CD4-positive, alpha-beta T cell treated with Interleukin-6 for 4 hours (primary cell): ENCODE data around the gene USB1.

Source experiments
- DNase-seq: peaks from one replicate; pipeline ENCODE4 v3.0.0-alpha.2; 2020; ENCODE audit warnings: mixed read lengths

Gene USB1

GRCh38 chr16:58000706-58001676 lies at the start of gene USB1:
Gene USB1 (plus strand): TSS chr16:58001407. CDS start chr16:58001484, 77 bp downstream.
- DNase-seq, result peak; percentile 85

GRCh38 chr16:57952909-57953308 lies 48.3 kb upstream of the USB1 start:
- no peak for DNase-seq

- no peak for DNase-seq
These were observed 47.4 kb upstream of the USB1 start for GRCh38 chr16:57953857-57954256.

GRCh38 chr16:57955572-57956188 lies 45.5 kb upstream of the USB1 start:
- DNase-seq, result no peak

- no peak for DNase-seq
These were observed 44.9 kb upstream of the USB1 start for GRCh38 chr16:57956270-57956808.

- no peak for DNase-seq
These were observed 44.1 kb upstream of the USB1 start for GRCh38 chr16:57956924-57957672.

GRCh38 chr16:57957673-57958392 lies 43.4 kb upstream of the USB1 start:
- no peak for DNase-seq

GRCh38 chr16:57958544-57958943 lies 42.7 kb upstream of the USB1 start:
- DNase-seq, result no peak

GRCh38 chr16:57959121-57959520 lies 42.1 kb upstream of the USB1 start:
- DNase-seq, result no peak

- DNase-seq, result no peak
These were observed 41.4 kb upstream of the USB1 start for GRCh38 chr16:57959804-57960203.

- DNase-seq, result no peak
These were observed 40.9 kb upstream of the USB1 start for GRCh38 chr16:57960310-57960709.

- no peak for DNase-seq
These were observed 40.3 kb upstream of the USB1 start for GRCh38 chr16:57960826-57961472.

GRCh38 chr16:57961538-57961937 lies 39.7 kb upstream of the USB1 start:
- DNase-seq, result no peak

- DNase-seq, result no peak
These were observed 39.2 kb upstream of the USB1 start for GRCh38 chr16:57962046-57962445.

- DNase-seq, result no peak
These were observed 38.5 kb upstream of the USB1 start for GRCh38 chr16:57962756-57963155.

- no peak for DNase-seq
These were observed 37.0 kb upstream of the USB1 start for GRCh38 chr16:57964157-57964700.

- DNase-seq, result no peak
These were observed 34.9 kb upstream of the USB1 start for GRCh38 chr16:57966204-57966771.

GRCh38 chr16:57966986-57967385 lies 34.2 kb upstream of the USB1 start:
- DNase-seq, result no peak

GRCh38 chr16:57967916-57968315 lies 33.3 kb upstream of the USB1 start:
- no peak for DNase-seq

- DNase-seq, result no peak
These were observed 31.6 kb upstream of the USB1 start for GRCh38 chr16:57969451-57970123.

GRCh38 chr16:57970319-57970718 lies 30.9 kb upstream of the USB1 start:
- DNase-seq, result no peak
